Right renal cortex interstitium (tissue), 3 donors: Measurements from ENCODE around the gene SRMS. TPM values are rescaled to one million over a fixed set of nuclear protein-coding genes. Genes with fewer than 3 reads are reported as not detected.

Source experiments
- DNase-seq, 3 donors: peaks; one replicate each; pipeline ENCODE4 v3.0.0-alpha.2; 2013; ENCODE audit warnings: low read depth in 3 of 3, low spot score in 2 of 3
- polyA plus RNA-seq, 3 donors: library from polyadenylated mRNA; unstranded; fragments of 120-200 nt; gene quantifications; one replicate each; pipeline ENCODE4 v1.2.1, GENCODE V29; 2013; ENCODE audit not compliant: insufficient read length in 3 of 3

Gene SRMS
- polyA plus RNA-seq, 3 donors, result 0.08 to 0.21 (median 0.08) TPM

DNA sequence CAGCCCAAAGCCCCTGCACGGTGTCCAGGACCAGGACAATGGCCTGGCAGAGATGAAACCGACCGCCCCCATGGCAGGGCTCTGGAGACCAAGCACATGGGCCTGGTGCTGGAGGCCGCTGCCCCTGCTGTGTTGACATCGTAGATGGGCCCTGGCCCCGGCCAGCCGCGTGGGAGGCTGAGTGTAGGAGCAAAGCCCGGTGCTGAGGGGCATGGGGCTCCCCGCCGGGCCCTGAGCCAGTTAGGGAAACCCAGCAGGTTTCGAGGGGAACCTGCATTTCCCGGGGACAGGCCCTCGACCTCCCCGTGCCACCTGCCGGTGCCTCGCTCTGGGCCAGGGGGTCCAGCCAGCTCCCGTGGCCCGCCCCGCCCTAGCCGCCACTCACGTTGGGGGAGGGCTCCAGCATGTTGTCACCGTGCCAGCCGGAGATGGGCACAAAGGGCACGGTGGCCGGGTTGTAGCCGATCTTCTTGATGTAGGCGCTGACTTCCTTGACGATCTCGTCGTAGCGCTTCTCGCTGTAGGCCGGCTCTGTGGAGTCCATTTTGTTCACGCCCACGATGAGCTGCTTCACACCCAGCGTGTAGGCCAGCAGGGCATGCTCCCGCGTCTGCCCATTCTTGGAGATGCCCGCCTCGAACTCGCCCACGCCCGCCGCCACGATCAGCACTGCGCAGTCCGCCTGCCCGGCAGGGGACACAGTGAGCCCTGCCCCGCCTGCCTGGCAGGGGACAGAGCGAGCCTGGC, 53.0 kb downstream of the SRMS start:
- no peak for DNase-seq

DNA sequence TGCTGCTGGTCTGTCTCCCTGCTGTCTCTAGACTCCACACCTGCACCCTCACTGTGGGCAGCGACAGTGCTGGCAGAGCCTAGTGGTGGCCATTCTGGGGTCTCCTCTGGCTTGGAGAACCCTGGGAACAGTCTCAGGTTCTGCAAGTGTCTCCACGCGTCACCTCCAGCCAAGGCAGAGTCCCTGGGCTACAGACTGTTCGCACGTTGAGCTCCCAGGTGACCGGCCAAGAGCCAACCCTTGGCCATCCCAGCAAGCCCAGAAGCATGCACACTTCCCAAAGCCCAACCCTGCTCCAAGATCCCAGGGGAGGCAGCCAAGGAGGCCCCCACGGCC, 53.5 kb downstream of the SRMS start:
- DNase-seq, result no peak

DNA sequence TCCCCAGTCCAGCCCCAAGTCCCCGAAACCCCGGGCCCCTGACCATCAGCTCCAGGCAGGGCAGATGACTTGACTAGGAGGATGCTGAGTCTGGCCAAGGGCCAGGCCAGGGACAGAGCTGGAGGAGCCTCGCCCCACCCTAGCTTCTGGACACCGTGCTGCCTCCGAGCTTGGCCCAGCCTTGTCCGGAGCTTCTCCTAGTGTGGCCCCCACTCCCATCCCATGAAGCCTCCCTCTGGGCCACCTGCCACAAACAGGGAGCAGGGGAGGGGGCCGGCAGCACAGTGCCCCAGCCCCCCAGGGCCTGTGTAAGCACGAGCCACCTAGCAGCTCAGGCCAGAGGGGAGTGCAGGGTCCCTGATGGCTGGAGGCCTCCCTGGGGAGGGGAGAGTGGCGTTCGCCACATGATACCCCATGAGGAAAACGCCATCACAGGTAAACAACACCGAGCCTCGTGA, 54.0 kb downstream of the SRMS start:
- DNase-seq, result no peak

DNA sequence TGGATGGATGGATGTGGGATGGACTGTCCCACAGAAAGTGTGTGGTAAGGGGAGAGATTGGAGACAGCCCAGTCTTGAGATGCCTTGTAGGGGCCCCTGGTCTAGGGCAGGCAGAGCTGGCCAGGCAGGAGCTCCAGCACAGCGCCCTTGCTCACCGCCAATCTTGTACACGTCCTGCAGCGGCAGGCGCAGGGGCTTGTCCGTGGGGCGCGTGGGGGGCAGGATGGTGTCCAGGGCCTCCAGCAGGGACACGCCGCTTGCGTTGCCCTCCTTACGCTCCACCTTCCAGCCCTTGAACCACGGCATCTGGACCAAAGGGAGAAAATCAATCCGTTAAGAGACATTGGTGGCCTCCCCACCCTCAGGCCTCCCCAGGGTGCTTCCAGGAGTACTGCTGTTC, 54.6 kb downstream of the SRMS start:
- DNase-seq, result no peak

DNA sequence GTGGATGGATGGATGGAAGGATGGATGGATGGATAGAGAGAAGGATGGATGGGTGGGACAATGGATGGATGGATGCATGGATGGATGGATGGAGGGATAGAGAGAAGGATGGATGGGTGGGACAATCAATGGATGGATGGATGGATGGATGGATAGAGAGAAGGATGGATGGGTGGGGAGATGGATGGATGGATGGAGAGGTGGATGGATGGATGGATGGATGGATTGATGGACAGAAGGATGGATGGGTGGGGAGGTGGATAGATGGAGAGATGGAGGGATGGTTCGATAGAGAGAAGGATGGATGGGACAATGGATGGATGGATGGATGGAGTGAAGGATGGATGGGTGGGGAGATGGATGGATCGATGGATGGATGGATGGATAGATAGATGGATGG, 55.0 kb downstream of the SRMS start:
- no peak for DNase-seq

DNA sequence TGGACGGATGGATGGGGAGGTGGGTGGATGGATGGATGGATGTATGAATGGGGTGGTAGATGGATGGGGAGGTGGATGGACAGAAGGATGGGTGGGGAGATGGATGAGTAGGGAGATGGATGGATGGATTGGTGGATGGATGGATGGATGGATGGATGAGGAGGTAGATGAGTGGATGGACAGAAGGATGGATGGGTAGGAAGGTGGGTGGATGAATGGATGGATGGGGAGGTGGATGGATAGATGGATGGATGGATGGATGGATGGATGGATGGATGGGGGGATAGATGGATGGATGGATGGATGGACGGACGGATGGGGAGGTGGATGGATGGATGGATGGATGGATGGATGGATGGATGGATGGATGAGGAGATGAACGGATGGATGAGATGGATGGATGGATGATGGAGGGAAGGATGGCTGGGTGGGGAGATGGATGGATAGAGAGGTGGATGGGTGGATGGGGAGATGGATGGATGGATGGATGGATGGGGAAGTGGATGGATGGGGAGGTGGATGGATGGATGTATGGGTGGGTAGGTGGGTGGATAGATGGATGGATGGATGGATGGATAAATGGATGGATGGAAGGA, 55.8 kb downstream of the SRMS start:
- DNase-seq, result no peak

DNA sequence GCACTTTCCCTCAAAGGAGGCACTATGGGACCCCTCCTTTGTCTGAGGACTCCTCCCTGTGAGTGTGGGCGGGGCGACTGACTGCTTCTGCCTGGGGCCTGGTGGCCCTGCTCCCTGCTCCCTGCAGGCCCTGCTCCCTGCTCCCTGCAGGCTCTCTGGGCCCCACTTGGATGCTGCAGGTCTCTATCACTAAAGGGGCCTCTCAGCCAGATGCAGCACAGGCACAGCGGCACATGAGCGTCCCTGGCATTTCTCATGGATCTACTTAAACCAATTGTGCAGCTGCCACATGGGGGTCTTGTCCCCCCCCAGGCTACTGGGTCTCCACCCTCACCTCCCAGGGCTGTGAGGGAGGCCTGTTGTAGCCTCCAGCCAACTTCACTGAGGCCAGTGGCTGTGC, 56.5 kb downstream of the SRMS start:
- DNase-seq, result no peak

Other genes starting within 250 kb of the SRMS start
- 1 to 10 TPM; 5.0 to 8.1 (median 6.8) TPM for gene CHRNA4, start 186.4 kb downstream of the SRMS start, polyA plus RNA-seq
- gene KCNQ2, start 75.1 kb downstream of the SRMS start, polyA plus RNA-seq, result 1 to 10 TPM; 3.9 to 6.1 (median 4.9) TPM
- gene EEF1A2, start 48.7 kb downstream of the SRMS start, polyA plus RNA-seq, result 1 to 10 TPM in 2 of 3 donors, under 1 TPM in 1; 0.79 to 1.6 (median 1.1) TPM
- 100 to 1,000 TPM; 108 to 192 (median 149) TPM for gene PPDPF, start 27.0 kb downstream of the SRMS start, polyA plus RNA-seq
- under 1 TPM; 0.22 to 0.61 (median 0.49) TPM for gene PTK6, start 10.4 kb downstream of the SRMS start, polyA plus RNA-seq
- under 1 TPM; 0.69 to 0.98 (median 0.76) TPM for gene FNDC11, start 6.4 kb upstream of the SRMS start, polyA plus RNA-seq
- 10 to 100 TPM in 2 of 3 donors, 1 to 10 TPM in 1; 8.8 to 11.3 (median 10.4) TPM for gene HELZ2, start 26.5 kb upstream of the SRMS start, polyA plus RNA-seq
- 1 to 10 TPM; 7.5 to 9.8 (median 8.9) TPM for gene GMEB2, start 79.4 kb upstream of the SRMS start, polyA plus RNA-seq
- gene STMN3, start 105.7 kb upstream of the SRMS start, polyA plus RNA-seq, result 10 to 100 TPM; 22.0 to 26.7 (median 23.8) TPM
- 10 to 100 TPM; 12.8 to 15.9 (median 13.8) TPM for gene RTEL1, start 110.6 kb upstream of the SRMS start, polyA plus RNA-seq
- 1 to 10 TPM; 1.3 to 1.7 (median 1.4) TPM for gene TNFRSF6B, start 148.9 kb upstream of the SRMS start, polyA plus RNA-seq
- 10 to 100 TPM; 29.9 to 31.9 (median 30.8) TPM for gene ARFRP1, start 160.2 kb upstream of the SRMS start, polyA plus RNA-seq
- gene ZGPAT, start 160.3 kb upstream of the SRMS start, polyA plus RNA-seq, result 10 to 100 TPM; 14.9 to 15.7 (median 15.0) TPM
- 1 to 10 TPM; 2.8 to 5.2 (median 3.8) TPM for gene LIME1, start 188.9 kb upstream of the SRMS start, polyA plus RNA-seq
- 10 to 100 TPM; 57.9 to 66.1 (median 60.9) TPM for gene SLC2A4RG, start 192.0 kb upstream of the SRMS start, polyA plus RNA-seq